Lower leg skin (tissue), 4 donors: ENCODE data around the gene APOBEC3C. TPM values are rescaled to one million over a fixed set of nuclear protein-coding genes. Genes with fewer than 3 reads are reported as not detected.
"Not testable (repeated sequence)": the region's sequence is repeated elsewhere in the genome, so short reads cannot be mapped to it uniquely, and the experiment has no call there.

Experiments
- DNase-seq, 2 donors: peaks; one replicate each; pipeline ENCODE4 v3.0.0-alpha.2; 2019; ENCODE audit warnings: low spot score in 2 of 2
- H3K4me3 ChIP-seq: fragments of 200-600 bp; sonication (generic); 2 replicates; pipeline ENCODE4 v1.5.1; 2017; ENCODE audit warnings: mild to moderate bottlenecking, low read depth; ENCODE audit not compliant: poor library complexity, severe bottlenecking
- CTCF ChIP-seq, 3 donors: fragments of 450-650 bp; IDR thresholded peaks; one replicate each; pipeline ENCODE4 v1.5.1; 2016; ENCODE audit warnings: antibody characterized with exemption in 3 of 3, mild to moderate bottlenecking in 3 of 3, moderate library complexity in 2 of 3
- POLR2A ChIP-seq, 2 donors: fragments of 450-650 bp; IDR thresholded peaks; one replicate each; pipeline ENCODE4 v1.6.1; 2016 to 2017; ENCODE audit warnings: antibody characterized with exemption in 2 of 2, mild to moderate bottlenecking in 1 of 2, moderate library complexity in 1 of 2
- WGBS, 2 donors: methylation state at CpG; one replicate each; pipeline ENCODE4 v1.1.5; 2018; 5-methylcytosine and 5-hydroxymethylcytosine counted together
- intact Hi-C: fragments of 100-400 bp; cut with DNase I; formaldehyde crosslinking; loops from one replicate; pipeline ENCODE4 v1.15.0; 2023; ENCODE audit warnings: low total_unique reads
- total RNA-seq, 4 donors: library from RNA; depleted of rRNA; stranded (reverse); fragments of >200 nt; gene quantifications; one replicate each; pipeline ENCODE4 v1.1.0, GENCODE V29; 2016

The APOBEC3C gene
- total RNA-seq, 4 donors from 2014 or later = 4.6 to 8.0 (median 6.8) TPM

- 21% methylated on average over 27 of the region's 27 CpGs; no CpG with 5 or more reads in 1 of the 2 donors for WGBS, 2 donors
- peak overlapping the region; percentile 25 for H3K4me3 ChIP-seq
- no peak for DNase-seq
- TF ChIP-seq POLR2A (IDR thresholded peaks at IDR 0.05) (no peak), CTCF (IDR thresholded peaks at IDR 0.05) (no peak)
- intact Hi-C loops = no loop called here
These were observed 32.8 kb upstream of the APOBEC3C start for GRCh38 chr22:38981005-38981991.

- intact Hi-C loops = no loop called here
- 7% methylated on average over 16 of the region's 16 CpGs; no CpG with 5 or more reads in 1 of the 2 donors for WGBS, 2 donors
- DNase-seq = peak; percentile 89 to 95
These were observed 31.8 kb upstream of the APOBEC3C start, which contains the start of gene APOBEC3B for GRCh38 chr22:38981992-38982927. APOBEC3B (plus strand) TSS chr22:38982347; CDS start chr22:38982454, 107 bp downstream.

GRCh38 chr22:38984224-38984623 is 29.8 kb upstream of the APOBEC3C start:
- intact Hi-C loops = no loop called here
- WGBS, 2 donors = 93% methylated on average over 2 of the region's 2 CpGs; no CpG with 5 or more reads in 1 of the 2 donors
- TF ChIP-seq CTCF (IDR thresholded peaks at IDR 0.05) = no peak
- TF ChIP-seq POLR2A (IDR thresholded peaks at IDR 0.05) = no peak
- no peak overlapping the region for H3K4me3 ChIP-seq
- DNase-seq = no peak

More at GRCh38 chr22:38981992-38982927, 31.8 kb upstream of the APOBEC3C start, which contains the start of gene APOBEC3B:
- peak within 1 kb of the TSS; percentile 25 for H3K4me3 ChIP-seq
- TF ChIP-seq POLR2A (IDR thresholded peaks at IDR 0.05) = no peak
- TF ChIP-seq CTCF (IDR thresholded peaks at IDR 0.05) = no peak

- intact Hi-C loops = not testable (repeated sequence)
- 45% methylated on average over 9 of the region's 9 CpGs; no CpG with 5 or more reads in 1 of the 2 donors for WGBS, 2 donors
- peak in 1 of 2 donors; percentile 59 for DNase-seq
These were observed 29.0 kb upstream of the APOBEC3C start for GRCh38 chr22:38984784-38985757.

GRCh38 chr22:38986629-38987028 is 27.4 kb upstream of the APOBEC3C start:
- no peak overlapping the region for H3K4me3 ChIP-seq
- DNase-seq = no peak
- TF ChIP-seq POLR2A (IDR thresholded peaks at IDR 0.05) = no peak
- TF ChIP-seq CTCF (IDR thresholded peaks at IDR 0.05) = no peak
- 87% methylated on average over 2 of the region's 3 CpGs; no CpG with 5 or more reads in 1 of the 2 donors for WGBS, 2 donors
- intact Hi-C loops = no loop called here

More at GRCh38 chr22:38984784-38985757, 29.0 kb upstream of the APOBEC3C start:
- H3K4me3 ChIP-seq = not testable (repeated sequence)
